ENCODE results near the gene CLASP1. TPM values are rescaled to one million over a fixed set of nuclear protein-coding genes. Genes with fewer than 3 reads are reported as not detected.

Gene CLASP1
- total and polyA plus RNA-seq, 2 experiments from 2014 or later = 16.6 to 56.3 TPM

GRCh38 chr2:121372082-121372481 is 277.2 kb downstream of the CLASP1 start:
- H2AFZ ChIP-seq = no peak overlapping the region
- peaks cover 6% of the 10 kb centered on the region for H3K27me3 Mint-ChIP-seq (ENCODE audit: insufficient read depth, low read depth, poor library complexity)
- H3K27ac ChIP-seq (ENCODE audit: low read depth) = no peak overlapping the region
- H3K4me2 ChIP-seq = no peak overlapping the region
- no peak overlapping the region for H3K27ac Mint-ChIP-seq
- H3K9me2 ChIP-seq (ENCODE audit: insufficient read depth) = no peaks in the 10 kb centered on the region
- no peak overlapping the region for H3K4me3 ChIP-seq
- ATAC-seq (no peak), DNase-seq (ENCODE audit: low spot score) (no peak)
- no peaks in the 10 kb centered on the region for H4K20me1 ChIP-seq (replicated peaks; ENCODE audit: insufficient read depth)
- H3K4me3 Mint-ChIP-seq = no peak overlapping the region
- H3K79me2 ChIP-seq (replicated peaks; ENCODE audit: insufficient read depth) = no peaks in the 10 kb centered on the region
- H3K27me3 ChIP-seq (ENCODE audit: insufficient read depth) = no peaks in the 10 kb centered on the region
- no peaks in the 10 kb centered on the region; the same call in 2 of the 3 replicates for H3K9me3 Mint-ChIP-seq
- H3K4me1 ChIP-seq (ENCODE audit: insufficient read depth) = no peaks in the 10 kb centered on the region
- H3K36me3 Mint-ChIP-seq (ENCODE audit: low read depth) = peaks cover 37% of the 10 kb centered on the region
- peaks cover 11% of the 10 kb centered on the region for H3K36me3 ChIP-seq (ENCODE audit: insufficient read depth)
- H3F3A ChIP-seq (replicated peaks; ENCODE audit: low read depth) = no peaks in the 10 kb centered on the region
- H3K4me1 Mint-ChIP-seq = no peaks in the 10 kb centered on the region
- no peak for TF ChIP-seq EZH2 (IDR thresholded peaks at IDR 0.05; ENCODE audit: low read depth, unreplicated experiment)
- TF ChIP-seq ZNF462 (CRISPR knock-in tag; IDR thresholded peaks at IDR 0.05) = no peak
- no peak for TF ChIP-seq NANOG (IDR thresholded peaks at IDR 0.05; ENCODE audit: borderline replicate concordance)
- no peak for TF ChIP-seq STAT1 (IDR thresholded peaks at IDR 0.05; ENCODE audit: unreplicated experiment)
- TF ChIP-seq POLR2AphosphoS5 (IDR thresholded peaks at IDR 0.05; ENCODE audit: low read depth) = no peak
- no peak for TF ChIP-seq ZNF331 (CRISPR knock-in tag; IDR thresholded peaks at IDR 0.05; ENCODE audit: low read depth)
- no peak for TF ChIP-seq ETS1 (IDR thresholded peaks at IDR 0.05)
- TF ChIP-seq CTCF (conservative IDR thresholded peaks at IDR 0.05; ENCODE audit: low read depth in 2 of 2) = no peak
